Measurements from ENCODE around the gene BTBD9.

The BTBD9 gene

GRCh38 chr6:38423746-38424145, 216.0 kb downstream of the BTBD9 start:
- ATAC-seq: no peak
- TF ChIP-seq ZFP30 (CRISPR knock-in tag; IDR thresholded peaks at IDR 0.05) (no peak), ZNF565 (CRISPR knock-in tag; conservative IDR thresholded peaks at IDR 0.05; ENCODE audit: low read depth) (no peak), ZC3H10 (CRISPR knock-in tag; IDR thresholded peaks at IDR 0.05) (no peak), ARNTL (CRISPR knock-in tag; IDR thresholded peaks at IDR 0.05; ENCODE audit: borderline replicate concordance, low read depth) (no peak), TOX (CRISPR knock-in tag; IDR thresholded peaks at IDR 0.05; ENCODE audit: borderline replicate concordance) (no peak), BACH2 (CRISPR knock-in tag; IDR thresholded peaks at IDR 0.05; ENCODE audit: borderline replicate concordance) (no peak), ZNF8 (CRISPR knock-in tag; IDR thresholded peaks at IDR 0.05) (no peak), POU6F1 (CRISPR knock-in tag; IDR thresholded peaks at IDR 0.05; ENCODE audit: borderline replicate concordance, low read depth) (no peak), PPARA (CRISPR knock-in tag; IDR thresholded peaks at IDR 0.05; ENCODE audit: borderline replicate concordance) (no peak), ISL1 (CRISPR knock-in tag; IDR thresholded peaks at IDR 0.05) (no peak)
- TF ChIP-seq, protein P1, sequence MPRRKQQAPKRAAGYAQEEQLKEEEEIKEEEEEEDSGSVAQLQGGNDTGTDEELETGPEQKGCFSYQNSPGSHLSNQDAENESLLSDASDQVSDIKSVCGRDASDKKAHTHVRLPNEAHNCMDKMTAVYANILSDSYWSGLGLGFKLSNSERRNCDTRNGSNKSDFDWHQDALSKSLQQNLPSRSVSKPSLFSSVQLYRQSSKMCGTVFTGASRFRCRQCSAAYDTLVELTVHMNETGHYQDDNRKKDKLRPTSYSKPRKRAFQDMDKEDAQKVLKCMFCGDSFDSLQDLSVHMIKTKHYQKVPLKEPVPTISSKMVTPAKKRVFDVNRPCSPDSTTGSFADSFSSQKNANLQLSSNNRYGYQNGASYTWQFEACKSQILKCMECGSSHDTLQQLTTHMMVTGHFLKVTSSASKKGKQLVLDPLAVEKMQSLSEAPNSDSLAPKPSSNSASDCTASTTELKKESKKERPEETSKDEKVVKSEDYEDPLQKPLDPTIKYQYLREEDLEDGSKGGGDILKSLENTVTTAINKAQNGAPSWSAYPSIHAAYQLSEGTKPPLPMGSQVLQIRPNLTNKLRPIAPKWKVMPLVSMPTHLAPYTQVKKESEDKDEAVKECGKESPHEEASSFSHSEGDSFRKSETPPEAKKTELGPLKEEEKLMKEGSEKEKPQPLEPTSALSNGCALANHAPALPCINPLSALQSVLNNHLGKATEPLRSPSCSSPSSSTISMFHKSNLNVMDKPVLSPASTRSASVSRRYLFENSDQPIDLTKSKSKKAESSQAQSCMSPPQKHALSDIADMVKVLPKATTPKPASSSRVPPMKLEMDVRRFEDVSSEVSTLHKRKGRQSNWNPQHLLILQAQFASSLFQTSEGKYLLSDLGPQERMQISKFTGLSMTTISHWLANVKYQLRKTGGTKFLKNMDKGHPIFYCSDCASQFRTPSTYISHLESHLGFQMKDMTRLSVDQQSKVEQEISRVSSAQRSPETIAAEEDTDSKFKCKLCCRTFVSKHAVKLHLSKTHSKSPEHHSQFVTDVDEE (CRISPR knock-in tag; IDR thresholded peaks at IDR 0.05): no peak

DNA sequence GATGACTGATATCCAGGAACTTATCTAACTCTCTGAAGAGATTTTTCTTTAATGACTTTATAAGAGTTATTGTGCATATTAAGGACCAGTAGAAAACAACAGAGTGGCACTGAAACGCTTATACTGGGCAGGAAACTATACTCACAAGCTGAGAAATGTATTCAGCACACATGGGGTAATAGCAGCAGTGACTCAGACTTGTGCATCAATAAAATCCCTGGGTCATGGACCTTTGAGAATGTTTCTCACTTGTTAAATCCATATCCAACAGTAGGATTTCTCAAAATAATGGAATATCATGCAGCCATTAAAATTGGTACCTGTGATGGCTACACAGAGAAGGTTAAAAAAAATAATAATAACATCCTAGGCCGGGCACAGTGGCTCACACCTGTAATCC, 219.5 kb downstream of the BTBD9 start:
- ATAC-seq: no peak
- TF ChIP-seq BACH2 (CRISPR knock-in tag; IDR thresholded peaks at IDR 0.05; ENCODE audit: borderline replicate concordance) (no peak), ARNTL (CRISPR knock-in tag; IDR thresholded peaks at IDR 0.05; ENCODE audit: borderline replicate concordance, low read depth) (no peak), SNAI2 (CRISPR knock-in tag; IDR thresholded peaks at IDR 0.05) (no peak), TCF4 (CRISPR knock-in tag; IDR thresholded peaks at IDR 0.05; ENCODE audit: borderline replicate concordance) (no peak), POU6F1 (CRISPR knock-in tag; IDR thresholded peaks at IDR 0.05; ENCODE audit: borderline replicate concordance, low read depth) (no peak), CSDC2 (CRISPR knock-in tag; IDR thresholded peaks at IDR 0.05) (no peak), OSR1 (CRISPR knock-in tag; IDR thresholded peaks at IDR 0.05) (no peak), ZNF565 (CRISPR knock-in tag; conservative IDR thresholded peaks at IDR 0.05; ENCODE audit: low read depth) (no peak), RARB (CRISPR knock-in tag; IDR thresholded peaks at IDR 0.05) (no peak), PPARA (CRISPR knock-in tag; IDR thresholded peaks at IDR 0.05; ENCODE audit: borderline replicate concordance) (no peak), GLIS3 (CRISPR knock-in tag; IDR thresholded peaks at IDR 0.05) (no peak), ZC3H10 (CRISPR knock-in tag; IDR thresholded peaks at IDR 0.05) (no peak), CREB5 (CRISPR knock-in tag; IDR thresholded peaks at IDR 0.05; ENCODE audit: low read depth) (no peak), ISL1 (CRISPR knock-in tag; IDR thresholded peaks at IDR 0.05) (no peak), TOX (CRISPR knock-in tag; IDR thresholded peaks at IDR 0.05; ENCODE audit: borderline replicate concordance) (no peak), ZNF70 (CRISPR knock-in tag; IDR thresholded peaks at IDR 0.05) (no peak), ZNF8 (CRISPR knock-in tag; IDR thresholded peaks at IDR 0.05) (no peak)
- TF ChIP-seq, protein P1 (CRISPR knock-in tag; IDR thresholded peaks at IDR 0.05): no peak
- TF ChIP-seq, protein P2, sequence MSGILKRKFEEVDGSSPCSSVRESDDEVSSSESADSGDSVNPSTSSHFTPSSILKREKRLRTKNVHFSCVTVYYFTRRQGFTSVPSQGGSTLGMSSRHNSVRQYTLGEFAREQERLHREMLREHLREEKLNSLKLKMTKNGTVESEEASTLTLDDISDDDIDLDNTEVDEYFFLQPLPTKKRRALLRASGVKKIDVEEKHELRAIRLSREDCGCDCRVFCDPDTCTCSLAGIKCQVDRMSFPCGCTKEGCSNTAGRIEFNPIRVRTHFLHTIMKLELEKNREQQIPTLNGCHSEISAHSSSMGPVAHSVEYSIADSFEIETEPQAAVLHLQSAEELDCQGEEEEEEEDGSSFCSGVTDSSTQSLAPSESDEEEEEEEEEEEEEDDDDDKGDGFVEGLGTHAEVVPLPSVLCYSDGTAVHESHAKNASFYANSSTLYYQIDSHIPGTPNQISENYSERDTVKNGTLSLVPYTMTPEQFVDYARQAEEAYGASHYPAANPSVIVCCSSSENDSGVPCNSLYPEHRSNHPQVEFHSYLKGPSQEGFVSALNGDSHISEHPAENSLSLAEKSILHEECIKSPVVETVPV (CRISPR knock-in tag; IDR thresholded peaks at IDR 0.05): no peak
